Fibroblast of lung (primary cell): ENCODE results near the gene ARHGAP42. TPM values are rescaled to one million over a fixed set of nuclear protein-coding genes. Genes with fewer than 3 reads are reported as not detected.

Source experiments
- DNase-seq, 2 donors: peaks; one replicate each; pipeline versions ENCODE4 v3.0.0 to v3.0.0-alpha.2; 2010; ENCODE audit warnings: low read depth in 2 of 2
- H2AFZ ChIP-seq: 2 replicates; pipeline ENCODE4 v1.5.1; 2012; ENCODE audit warnings: low read length, control low read depth, inconsistent platforms
- H3K27ac ChIP-seq: 2 replicates; pipeline ENCODE4 v1.5.1; 2011; ENCODE audit warnings: low read length, control low read depth; ENCODE audit not compliant: insufficient read depth
- H3K27me3 ChIP-seq: 2 replicates; pipeline ENCODE4 v1.5.1; 2011; ENCODE audit warnings: mild to moderate bottlenecking, low read length; ENCODE audit not compliant: control insufficient read depth, insufficient read depth
- H3K36me3 ChIP-seq: 2 replicates; pipeline ENCODE4 v1.5.1; 2011; ENCODE audit warnings: low read length; ENCODE audit not compliant: control insufficient read depth, insufficient read depth
- H3K4me1 ChIP-seq: 2 replicates; pipeline ENCODE4 v1.5.1; 2011; ENCODE audit warnings: low read length; ENCODE audit not compliant: control insufficient read depth, insufficient read depth; ENCODE audit errors: extremely low read depth
- H3K4me2 ChIP-seq: 2 replicates; pipeline ENCODE4 v1.5.1; 2011; ENCODE audit warnings: low read length, control low read depth; ENCODE audit not compliant: insufficient read depth; ENCODE audit errors: extremely low read depth
- H3K4me3 ChIP-seq, 4 experiments: fragments of 200-600 bp in 1 of 4; sonication (generic) in 1 of 4; replicated peaks in 1 of 4; 2 replicates each; pipeline ENCODE4 v1.5.1; 2011 to 2016; ENCODE audit warnings: low read length in 4 of 4, low read depth in 3 of 4, mild to moderate bottlenecking in 3 of 4, control low read depth in 2 of 4, inconsistent platforms in 1 of 4, mixed read lengths in 1 of 4; ENCODE audit not compliant: insufficient read depth in 1 of 4; ENCODE audit errors: control extremely low read depth in 1 of 4
- H3K79me2 ChIP-seq: 2 replicates; pipeline ENCODE4 v1.5.1; 2012; ENCODE audit warnings: mild to moderate bottlenecking, low read length, inconsistent platforms; ENCODE audit not compliant: control insufficient read depth, insufficient read depth
- H3K9ac ChIP-seq: 2 replicates; pipeline ENCODE4 v1.5.1; 2011; ENCODE audit warnings: mild to moderate bottlenecking, low read length, control low read depth; ENCODE audit not compliant: insufficient read depth
- H3K9me3 ChIP-seq: 2 replicates; pipeline ENCODE4 v1.5.1; 2012; ENCODE audit warnings: low read depth, low read length; ENCODE audit not compliant: control insufficient read depth, insufficient read depth
- H4K20me1 ChIP-seq: 2 replicates; pipeline ENCODE4 v1.5.1; 2011; ENCODE audit warnings: low read length; ENCODE audit not compliant: control insufficient read depth, insufficient read depth; ENCODE audit errors: extremely low read depth
- CTCF ChIP-seq, 2 donors: IDR thresholded peaks in 1 of 2; conservative IDR thresholded peaks in 1 of 2; 1 replicate in 1 of 2; 2 replicates in 1 of 2; pipeline ENCODE4 v1.5.1; 2011 to 2012; ENCODE audit warnings: low read length in 2 of 2, control low read depth in 1 of 2, inconsistent platforms in 1 of 2, low read depth in 1 of 2, mild to moderate bottlenecking in 1 of 2
- EZH2 ChIP-seq: IDR thresholded peaks from 2 replicates; pipeline ENCODE4 v1.5.1; 2012; ENCODE audit warnings: low read length, control low read depth, mild to moderate bottlenecking; ENCODE audit errors: missing control alignments
- polyA plus RNA-seq, 2 donors: library from polyadenylated mRNA; depleted of rRNA in 1 of 2; stranded (reverse) in 1 of 2; unstranded in 1 of 2; fragments of >200 nt; gene quantifications; 2 replicates each; pipeline ENCODE4 v1.2.1, GENCODE V29; 2011 to 2012; ENCODE audit warnings: missing spikeins in 1 of 2
- total RNA-seq: library from RNA; depleted of rRNA; stranded (reverse); fragments of >200 nt; gene quantifications from 2 replicates; pipeline ENCODE4 v1.2.1, GENCODE V29; 2014

Gene ARHGAP42
- total and polyA plus RNA-seq, 2 donors (not counting 1 experiment from before 2014, with no cell fraction given) = 8.0 to 13.4 TPM

DNA sequence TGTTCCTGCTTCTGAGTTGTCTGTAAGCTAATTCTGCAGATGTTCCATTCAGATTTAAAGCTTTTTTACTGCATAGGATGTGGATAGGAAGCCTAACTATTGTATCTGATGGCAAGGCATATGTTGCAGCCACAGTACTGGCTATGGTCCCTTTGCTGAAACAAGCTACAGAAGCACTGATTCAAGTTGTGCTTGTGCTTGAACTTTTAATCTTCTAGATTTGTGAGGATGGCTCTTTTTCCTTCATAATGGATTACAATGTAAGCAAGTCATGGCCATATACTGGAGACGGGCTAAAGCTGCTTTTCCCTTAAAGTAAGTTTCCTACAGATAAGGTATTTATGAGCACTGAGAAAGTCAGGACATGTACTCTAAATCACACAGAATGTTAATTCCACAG lies 303.8 kb downstream of the ARHGAP42 start:
- Histone ChIP-seq H3K4me1 (no peaks in the 10 kb centered on the region), H4K20me1 (no peaks in the 10 kb centered on the region), H3K36me3 (no peaks in the 10 kb centered on the region), H3K4me3 (no peak overlapping the region), H3K9ac (no peak overlapping the region), H3K27ac (no peak overlapping the region), H3K79me2 (no peaks in the 10 kb centered on the region), H2AFZ (no peak overlapping the region), H3K9me3 (no peaks in the 10 kb centered on the region), H3K27me3 (no peaks in the 10 kb centered on the region), H3K4me2 (no peak overlapping the region)
- no peak for DNase-seq
- TF ChIP-seq CTCF (conservative IDR thresholded peaks at IDR 0.05 in 1 of 2, IDR thresholded peaks at IDR 0.05 in 1 of 2; ENCODE audit: low read depth in 1 of 2, low read length in 2 of 2) (no peak), EZH2 (no peak)

DNA sequence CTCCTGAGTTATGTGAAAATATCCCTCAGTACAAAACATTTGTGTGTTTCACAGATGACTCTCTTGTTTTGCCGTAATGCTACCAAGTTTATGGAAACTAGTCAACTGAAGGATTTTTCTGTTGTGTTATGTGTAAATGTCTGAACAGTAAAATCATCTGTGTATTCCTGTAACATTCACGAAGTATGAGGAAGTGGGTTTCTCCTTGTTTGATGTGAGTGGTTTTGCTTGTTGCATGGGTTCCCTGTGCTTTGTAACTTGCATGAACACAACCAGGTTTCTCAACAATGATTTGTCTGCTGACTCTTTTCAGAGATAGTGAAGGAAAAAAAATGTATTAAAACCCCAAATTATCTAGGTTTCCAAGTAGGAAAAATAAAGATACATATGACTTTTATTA lies 304.5 kb downstream of the ARHGAP42 start:
- Histone ChIP-seq H3K4me3 (no peak overlapping the region), H3K4me2 (no peak overlapping the region), H2AFZ (no peak overlapping the region), H3K27ac (no peak overlapping the region), H3K27me3 (no peaks in the 10 kb centered on the region), H3K9ac (no peak overlapping the region), H3K36me3 (no peaks in the 10 kb centered on the region), H3K4me1 (no peaks in the 10 kb centered on the region), H3K9me3 (no peaks in the 10 kb centered on the region), H3K79me2 (no peaks in the 10 kb centered on the region), H4K20me1 (no peaks in the 10 kb centered on the region)
- TF ChIP-seq EZH2 = no peak
- no peak for TF ChIP-seq CTCF (conservative IDR thresholded peaks at IDR 0.05 in 1 of 2, IDR thresholded peaks at IDR 0.05 in 1 of 2; ENCODE audit: low read depth in 1 of 2, low read length in 2 of 2)
- peak in 1 of 2 donors; percentile 26 for DNase-seq

GRCh38 chr11:100994966-100995365 lies 307.9 kb downstream of the ARHGAP42 start:
- no peaks in the 10 kb centered on the region for H3K36me3 ChIP-seq
- no peak overlapping the region for H3K27ac ChIP-seq
- no peaks in the 10 kb centered on the region for H4K20me1 ChIP-seq
- H2AFZ ChIP-seq = no peak overlapping the region
- TF ChIP-seq EZH2 = no peak
- TF ChIP-seq CTCF (conservative IDR thresholded peaks at IDR 0.05 in 1 of 2, IDR thresholded peaks at IDR 0.05 in 1 of 2; ENCODE audit: low read depth in 1 of 2, low read length in 2 of 2) = no peak
- no peak overlapping the region for H3K9ac ChIP-seq
- no peaks in the 10 kb centered on the region for H3K27me3 ChIP-seq
- no peaks in the 10 kb centered on the region for H3K9me3 ChIP-seq
- no peak overlapping the region for H3K4me2 ChIP-seq
- no peak overlapping the region for H3K4me3 ChIP-seq
- H3K4me1 ChIP-seq = no peaks in the 10 kb centered on the region
- DNase-seq = peak in 1 of 2 donors; percentile 23
- H3K79me2 ChIP-seq = no peaks in the 10 kb centered on the region
